ENCODE measurements around the gene PRODH2. TPM values are rescaled to one million over a fixed set of nuclear protein-coding genes. Genes with fewer than 3 reads are reported as not detected.

PRODH2 gene
- total and polyA plus RNA-seq, 10 of the 15 experiments (the other 5 are each of a cell fraction or from before 2014, with no cell fraction given) = 0.07 TPM; not detected in 9

DNA sequence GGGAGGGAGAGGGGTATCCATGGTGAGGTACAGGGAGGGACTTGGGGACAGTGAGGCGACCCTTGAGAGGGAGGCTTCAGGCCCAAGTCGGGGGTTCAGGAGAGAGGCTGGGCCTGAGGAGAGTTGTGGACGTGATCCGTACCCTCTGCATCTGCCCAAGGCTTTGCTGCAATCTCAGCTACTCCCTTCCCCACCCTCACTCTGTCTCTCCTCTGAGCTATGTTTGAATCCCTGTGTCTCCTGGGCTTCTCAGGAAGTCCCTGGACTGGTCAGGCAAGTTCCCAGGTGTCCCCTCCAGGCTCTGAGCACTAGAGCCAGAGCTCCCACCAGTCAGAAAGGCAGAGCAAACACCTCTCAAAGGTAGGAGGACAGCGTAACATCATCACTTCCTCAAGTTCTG is 62.5 kb downstream of the PRODH2 start:
- no peak overlapping the region for H3K4me2 ChIP-seq (ENCODE audit: control insufficient read depth, insufficient read depth)
- ChIA-PET RAD21 (ENCODE audit: unreplicated experiment) (interaction anchor here (0.8 kb wide), 1 partner anchor 130 kb away, joined by 4 read pairs; no protein-coding TSS in a partner anchor), POLR2A (interaction anchor here (0.6 to 1.5 kb wide), 4 partner anchors 7 to 174 kb away, joined by 3 to 5 read pairs (median 3); no protein-coding TSS in a partner anchor), CTCF (no interaction called here), SMC1A (ENCODE audit: uncharacterized antibody, unreplicated experiment) (no interaction called here)
- no peaks in the 10 kb centered on the region for H4K20me1 ChIP-seq (ENCODE audit: control insufficient read depth, insufficient read depth)
- H3K4me1 ChIP-seq (ENCODE audit: control insufficient read depth, insufficient read depth, low read length) = peaks cover 8% of the 10 kb centered on the region; the same call in 1 of the 2 replicates
- FAIRE-seq (no peak), DNase-seq (ENCODE audit: low read depth, low spot score) (no peak), ATAC-seq (no peak)
- H2AFZ ChIP-seq (ENCODE audit: control insufficient read depth, low read depth, low read length) = no peak overlapping the region
- no peaks in the 10 kb centered on the region for H3K27me3 ChIP-seq (replicated peaks in 1 of 2; ENCODE audit: control insufficient read depth in 2 of 2, insufficient read depth in 2 of 2, low read length in 1 of 2)
- in situ Hi-C loops (cut with MboI) (no loop called here), intact Hi-C loops (cut with micrococcal nuclease; ENCODE audit: unreplicated experiment) (no loop called here)
- 91% methylated on average over 5 of the region's 5 CpGs for WGBS (ENCODE audit: insufficient coverage, insufficient replicate concordance, low lambda C conversion rate, missing lambda C conversion rate)
- H3K36me3 ChIP-seq (ENCODE audit: control insufficient read depth in 2 of 2, insufficient read depth in 2 of 2, low read length in 1 of 2) = peaks cover 0 to 2% of the 10 kb centered on the region in 2 experiments; a peak in 2 of 4 replicates
- H3K79me2 ChIP-seq (ENCODE audit: control insufficient read depth, insufficient read depth, low read length) = peaks cover 9% of the 10 kb centered on the region
- no peak overlapping the region for H3K9ac ChIP-seq (ENCODE audit: control insufficient read depth, insufficient read depth, low read length)
- TF ChIP-seq PAX8 (IDR thresholded peaks at IDR 0.05) = no peak
- TF ChIP-seq NBN (IDR thresholded peaks at IDR 0.05) = no peak
- TF ChIP-seq SIX5 (IDR thresholded peaks at IDR 0.05; ENCODE audit: low read depth, low read length, severe bottlenecking) = no peak
- TF ChIP-seq SIN3A (IDR thresholded peaks at IDR 0.05; ENCODE audit: low read depth, low read length) = no peak
- TF ChIP-seq RAD51 (IDR thresholded peaks at IDR 0.05) = no peak
- no peaks in the 10 kb centered on the region for H3K9me3 ChIP-seq (replicated peaks; ENCODE audit: control insufficient read depth, insufficient read depth, low read length)
- no TSS peak for BruUV-seq (replicated peaks)
- H3K4me3 ChIP-seq = no peak overlapping the region
- H3K27ac ChIP-seq (ENCODE audit: control insufficient read depth, insufficient read depth) = no peak overlapping the region

Other genes with a start within 250 kb of the PRODH2 start
Only the 7 nearest of the 29 such genes appear.
- gene LIN37, start 64.3 kb downstream of the PRODH2 start, total RNA-seq (2014; rRNA removed) = 6.0 and 6.9 TPM in 2 replicates
- 7.4 and 10.9 TPM in 2 replicates for gene LIN37, start 64.3 kb downstream of the PRODH2 start, total RNA-seq (2014; rRNA removed; fragmentation: Illumina TruSeq; extraction: Trizol)
- 6.8 and 7.4 TPM in 2 replicates for gene LIN37, start 64.3 kb downstream of the PRODH2 start, total RNA-seq (2021)
- 4.0 and 5.1 TPM in 2 replicates for gene LIN37, start 64.3 kb downstream of the PRODH2 start, polyA plus RNA-seq (2011; rRNA removed)
- 2.8 and 8.2 TPM in 2 replicates for gene LIN37, start 64.3 kb downstream of the PRODH2 start, polyA plus RNA-seq (2014; fragmentation: Illumina TruSeq; extraction: Trizol)
- gene LIN37, start 64.3 kb downstream of the PRODH2 start, polyA plus RNA-seq (2014; fragmentation: Nextera tagmentation; extraction: Ambion mirVana) = 1 to 10 TPM in 1 of 2 experiments, under 1 TPM in 1; 0.69 to 3.3 TPM
- 7.7 and 11.2 TPM in 2 replicates for gene LIN37, start 64.3 kb downstream of the PRODH2 start, polyA plus RNA-seq (2014; rRNA removed)
- gene LIN37, start 64.3 kb downstream of the PRODH2 start, polyA plus RNA-seq (2016; fragmentation: Nextera tagmentation; extraction: Ambion mirVana) = 10 to 100 TPM; 10.1 to 11.9 TPM
- not detected in 2 replicates for gene HSPB6, start 55.8 kb downstream of the PRODH2 start, total RNA-seq (2014; rRNA removed)
- not detected in 2 replicates for gene HSPB6, start 55.8 kb downstream of the PRODH2 start, total RNA-seq (2014; rRNA removed; fragmentation: Illumina TruSeq; extraction: Trizol)
- 0.51 and 1.6 TPM in 2 replicates for gene HSPB6, start 55.8 kb downstream of the PRODH2 start, total RNA-seq (2021)
- 0.12 and 0.20 TPM in 2 replicates for gene HSPB6, start 55.8 kb downstream of the PRODH2 start, polyA plus RNA-seq (2011; rRNA removed)
- gene HSPB6, start 55.8 kb downstream of the PRODH2 start, polyA plus RNA-seq (2014; fragmentation: Illumina TruSeq; extraction: Trizol) = 0.13 and 0.16 TPM in 2 replicates
- gene HSPB6, start 55.8 kb downstream of the PRODH2 start, polyA plus RNA-seq (2014; fragmentation: Nextera tagmentation; extraction: Ambion mirVana) = not detected
- 0.09 TPM in 1 of 2 replicates, not detected in the other for gene HSPB6, start 55.8 kb downstream of the PRODH2 start, polyA plus RNA-seq (2014; rRNA removed)
- under 1 TPM; 0.52 TPM for gene HSPB6, start 55.8 kb downstream of the PRODH2 start, polyA plus RNA-seq (2016; fragmentation: Nextera tagmentation; extraction: Ambion mirVana)
- gene PROSER3, start 54.7 kb downstream of the PRODH2 start, total RNA-seq (2014; rRNA removed) = 3.7 and 5.9 TPM in 2 replicates
- 4.8 and 5.2 TPM in 2 replicates for gene PROSER3, start 54.7 kb downstream of the PRODH2 start, total RNA-seq (2014; rRNA removed; fragmentation: Illumina TruSeq; extraction: Trizol)
- gene PROSER3, start 54.7 kb downstream of the PRODH2 start, total RNA-seq (2021) = 24.0 and 25.1 TPM in 2 replicates
- 4.1 and 5.3 TPM in 2 replicates for gene PROSER3, start 54.7 kb downstream of the PRODH2 start, polyA plus RNA-seq (2011; rRNA removed)
- gene PROSER3, start 54.7 kb downstream of the PRODH2 start, polyA plus RNA-seq (2014; fragmentation: Illumina TruSeq; extraction: Trizol) = 12.3 and 17.2 TPM in 2 replicates
- under 1 TPM; 0.85 to 0.86 TPM for gene PROSER3, start 54.7 kb downstream of the PRODH2 start, polyA plus RNA-seq (2014; fragmentation: Nextera tagmentation; extraction: Ambion mirVana)
- 14.0 and 15.6 TPM in 2 replicates for gene PROSER3, start 54.7 kb downstream of the PRODH2 start, polyA plus RNA-seq (2014; rRNA removed)
- 10 to 100 TPM; 14.2 to 14.6 TPM for gene PROSER3, start 54.7 kb downstream of the PRODH2 start, polyA plus RNA-seq (2016; fragmentation: Nextera tagmentation; extraction: Ambion mirVana)
- 2.1 and 2.9 TPM in 2 replicates for gene ARHGAP33, start 37.3 kb downstream of the PRODH2 start, total RNA-seq (2014; rRNA removed)
- 0.55 and 0.76 TPM in 2 replicates for gene ARHGAP33, start 37.3 kb downstream of the PRODH2 start, total RNA-seq (2014; rRNA removed; fragmentation: Illumina TruSeq; extraction: Trizol)
- 19.3 and 22.3 TPM in 2 replicates for gene ARHGAP33, start 37.3 kb downstream of the PRODH2 start, total RNA-seq (2021)
- gene ARHGAP33, start 37.3 kb downstream of the PRODH2 start, polyA plus RNA-seq (2011; rRNA removed) = 1.2 and 1.8 TPM in 2 replicates
- gene ARHGAP33, start 37.3 kb downstream of the PRODH2 start, polyA plus RNA-seq (2014; fragmentation: Illumina TruSeq; extraction: Trizol) = 1.3 and 3.2 TPM in 2 replicates
- gene ARHGAP33, start 37.3 kb downstream of the PRODH2 start, polyA plus RNA-seq (2014; fragmentation: Nextera tagmentation; extraction: Ambion mirVana) = under 1 TPM in 1 of 2 experiments, not detected in 1; 0.05 TPM
- 20.0 and 22.9 TPM in 2 replicates for gene ARHGAP33, start 37.3 kb downstream of the PRODH2 start, polyA plus RNA-seq (2014; rRNA removed)
- gene ARHGAP33, start 37.3 kb downstream of the PRODH2 start, polyA plus RNA-seq (2016; fragmentation: Nextera tagmentation; extraction: Ambion mirVana) = 1 to 10 TPM; 2.3 to 2.6 TPM
- gene NPHS1, start 39.7 kb upstream of the PRODH2 start, total RNA-seq (2014; rRNA removed) = not detected in 2 replicates
- gene NPHS1, start 39.7 kb upstream of the PRODH2 start, total RNA-seq (2014; rRNA removed; fragmentation: Illumina TruSeq; extraction: Trizol) = not detected in 2 replicates
- not detected in 2 replicates for gene NPHS1, start 39.7 kb upstream of the PRODH2 start, total RNA-seq (2021)
- not detected in 2 replicates for gene NPHS1, start 39.7 kb upstream of the PRODH2 start, polyA plus RNA-seq (2011; rRNA removed)
- not detected in 2 replicates for gene NPHS1, start 39.7 kb upstream of the PRODH2 start, polyA plus RNA-seq (2014; fragmentation: Illumina TruSeq; extraction: Trizol)
- not detected for gene NPHS1, start 39.7 kb upstream of the PRODH2 start, polyA plus RNA-seq (2014; fragmentation: Nextera tagmentation; extraction: Ambion mirVana)
- gene NPHS1, start 39.7 kb upstream of the PRODH2 start, polyA plus RNA-seq (2014; rRNA removed) = not detected in 2 replicates
- not detected for gene NPHS1, start 39.7 kb upstream of the PRODH2 start, polyA plus RNA-seq (2016; fragmentation: Nextera tagmentation; extraction: Ambion mirVana)
- gene KIRREL2, start 44.1 kb upstream of the PRODH2 start, total RNA-seq (2014; rRNA removed) = not detected in 2 replicates
- not detected in 2 replicates for gene KIRREL2, start 44.1 kb upstream of the PRODH2 start, total RNA-seq (2014; rRNA removed; fragmentation: Illumina TruSeq; extraction: Trizol)
- not detected in 2 replicates for gene KIRREL2, start 44.1 kb upstream of the PRODH2 start, total RNA-seq (2021)
- gene KIRREL2, start 44.1 kb upstream of the PRODH2 start, polyA plus RNA-seq (2011; rRNA removed) = 0.03 TPM in 1 of 2 replicates, not detected in the other
- gene KIRREL2, start 44.1 kb upstream of the PRODH2 start, polyA plus RNA-seq (2014; fragmentation: Illumina TruSeq; extraction: Trizol) = 0.08 TPM in 1 of 2 replicates, not detected in the other
- gene KIRREL2, start 44.1 kb upstream of the PRODH2 start, polyA plus RNA-seq (2014; fragmentation: Nextera tagmentation; extraction: Ambion mirVana) = not detected
- gene KIRREL2, start 44.1 kb upstream of the PRODH2 start, polyA plus RNA-seq (2014; rRNA removed) = 0.06 TPM in 1 of 2 replicates, not detected in the other
- gene KIRREL2, start 44.1 kb upstream of the PRODH2 start, polyA plus RNA-seq (2016; fragmentation: Nextera tagmentation; extraction: Ambion mirVana) = not detected
- 1.0 and 1.9 TPM in 2 replicates for gene APLP1, start 55.7 kb upstream of the PRODH2 start, total RNA-seq (2014; rRNA removed)
- 0.45 TPM in 1 of 2 replicates, not detected in the other for gene APLP1, start 55.7 kb upstream of the PRODH2 start, total RNA-seq (2014; rRNA removed; fragmentation: Illumina TruSeq; extraction: Trizol)
- gene APLP1, start 55.7 kb upstream of the PRODH2 start, total RNA-seq (2021) = 0.51 and 1.5 TPM in 2 replicates
- gene APLP1, start 55.7 kb upstream of the PRODH2 start, polyA plus RNA-seq (2011; rRNA removed) = 1.3 and 2.2 TPM in 2 replicates
- 0.91 TPM in 1 of 2 replicates, not detected in the other for gene APLP1, start 55.7 kb upstream of the PRODH2 start, polyA plus RNA-seq (2014; fragmentation: Illumina TruSeq; extraction: Trizol)
- under 1 TPM in 1 of 2 experiments, not detected in 1; 0.07 TPM for gene APLP1, start 55.7 kb upstream of the PRODH2 start, polyA plus RNA-seq (2014; fragmentation: Nextera tagmentation; extraction: Ambion mirVana)
- gene APLP1, start 55.7 kb upstream of the PRODH2 start, polyA plus RNA-seq (2014; rRNA removed) = 0.62 and 0.83 TPM in 2 replicates
- gene APLP1, start 55.7 kb upstream of the PRODH2 start, polyA plus RNA-seq (2016; fragmentation: Nextera tagmentation; extraction: Ambion mirVana) = 1 to 10 TPM; 1.2 to 1.8 TPM